Ishikawa (cell line): ENCODE results near the gene FCMR.

Experiments used
- CEBPB ChIP-seq: IDR thresholded peaks from 2 replicates; pipeline ENCODE4 v1.6.1; 2012
- CREB1 ChIP-seq: IDR thresholded peaks from 2 replicates; pipeline ENCODE4 v1.6.1; 2012; ENCODE audit warnings: low read depth
- EGR1 ChIP-seq: IDR thresholded peaks from 2 replicates; pipeline ENCODE4 v1.6.1; 2012
- EP300 ChIP-seq: IDR thresholded peaks from 2 replicates; pipeline ENCODE4 v1.6.1; 2012; ENCODE audit warnings: borderline replicate concordance
- FOXM1 ChIP-seq: IDR thresholded peaks from 2 replicates; pipeline ENCODE4 v1.6.1; 2012; ENCODE audit warnings: low read depth, borderline replicate concordance
- NFIC ChIP-seq: IDR thresholded peaks from 2 replicates; pipeline ENCODE4 v1.6.1; 2012
- RAD21 ChIP-seq: IDR thresholded peaks from 2 replicates; pipeline ENCODE4 v1.6.1; 2012; ENCODE audit warnings: low read depth
- TAF1 ChIP-seq: IDR thresholded peaks from 2 replicates; pipeline ENCODE4 v1.6.1; 2012; ENCODE audit warnings: low read depth, mild to moderate bottlenecking
- TCF12 ChIP-seq: IDR thresholded peaks from 2 replicates; pipeline ENCODE4 v1.6.1; 2012; ENCODE audit warnings: low read depth
- TEAD4 ChIP-seq: IDR thresholded peaks from 2 replicates; pipeline ENCODE4 v1.6.1; 2012
- YY1 ChIP-seq: IDR thresholded peaks from 2 replicates; pipeline ENCODE4 v1.6.1; 2012; ENCODE audit warnings: low read depth
- ZBTB7A ChIP-seq: IDR thresholded peaks from 2 replicates; pipeline ENCODE4 v1.6.1; 2012; ENCODE audit warnings: low read depth
- TF ChIP-seq, protein P1 (sequence below): IDR thresholded peaks from 2 replicates; pipeline ENCODE4 v1.6.1; 2012
- TF ChIP-seq, protein P2 (sequence below): IDR thresholded peaks from 2 replicates; pipeline ENCODE4 v1.6.1; 2012; ENCODE audit warnings: low read depth, mild to moderate bottlenecking
- TF ChIP-seq, protein P3 (sequence below): IDR thresholded peaks from 2 replicates; pipeline ENCODE4 v1.6.1; 2012

The FCMR gene

DNA sequence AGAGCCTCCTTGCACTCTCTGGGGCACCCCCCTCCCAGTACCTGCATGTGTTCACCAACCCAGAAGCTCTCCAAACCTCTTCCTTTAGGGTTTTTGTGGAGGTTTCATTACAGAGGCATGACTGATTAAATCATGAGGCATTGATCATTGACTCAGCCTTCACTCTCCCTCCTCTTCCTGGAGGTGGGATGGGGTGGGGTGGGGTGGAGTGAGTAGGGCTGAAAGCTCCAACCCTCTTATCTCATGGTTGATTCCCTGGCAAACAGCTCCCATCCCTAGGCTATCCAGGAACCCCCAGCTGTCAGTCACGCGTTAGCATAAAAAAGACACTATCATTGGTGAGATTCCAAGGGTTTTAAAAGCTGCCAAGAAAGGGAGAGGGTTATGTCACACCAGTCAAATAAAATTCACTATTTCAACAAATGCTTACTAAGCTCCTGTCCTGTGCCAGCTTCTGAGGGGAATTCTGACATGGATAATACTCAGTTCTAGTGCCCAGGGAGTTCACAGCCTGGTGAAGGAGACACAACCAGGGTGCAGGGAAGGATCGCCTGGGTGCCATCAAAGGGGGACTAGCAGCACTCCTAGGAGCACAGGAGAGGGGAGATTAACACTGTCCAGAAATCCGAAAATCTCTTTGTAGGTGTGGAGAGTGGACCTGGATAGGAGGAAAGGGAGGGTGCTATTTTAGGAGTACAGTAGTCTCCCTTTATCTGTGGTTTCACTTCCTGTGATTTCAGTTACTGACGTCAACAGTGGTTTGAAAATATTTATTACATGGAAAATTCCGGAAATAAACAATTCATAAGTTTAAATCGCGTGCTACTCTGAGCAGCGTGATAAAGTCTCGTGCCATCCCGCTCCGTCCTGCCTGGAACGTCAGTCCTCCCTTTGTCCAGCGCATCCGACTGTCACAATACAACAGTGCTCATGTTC lies 31.3 kb downstream of the FCMR start:
- no peak for TF ChIP-seq FOXM1
- no peak for TF ChIP-seq RAD21
- TF ChIP-seq, protein P1, sequence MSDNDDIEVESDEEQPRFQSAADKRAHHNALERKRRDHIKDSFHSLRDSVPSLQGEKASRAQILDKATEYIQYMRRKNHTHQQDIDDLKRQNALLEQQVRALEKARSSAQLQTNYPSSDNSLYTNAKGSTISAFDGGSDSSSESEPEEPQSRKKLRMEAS, result no peak
- no peak for TF ChIP-seq NFIC
- no peak for TF ChIP-seq CEBPB
- no peak for TF ChIP-seq YY1
- TF ChIP-seq TEAD4, result no peak
- TF ChIP-seq ZBTB7A, result no peak
- TF ChIP-seq, protein P2, sequence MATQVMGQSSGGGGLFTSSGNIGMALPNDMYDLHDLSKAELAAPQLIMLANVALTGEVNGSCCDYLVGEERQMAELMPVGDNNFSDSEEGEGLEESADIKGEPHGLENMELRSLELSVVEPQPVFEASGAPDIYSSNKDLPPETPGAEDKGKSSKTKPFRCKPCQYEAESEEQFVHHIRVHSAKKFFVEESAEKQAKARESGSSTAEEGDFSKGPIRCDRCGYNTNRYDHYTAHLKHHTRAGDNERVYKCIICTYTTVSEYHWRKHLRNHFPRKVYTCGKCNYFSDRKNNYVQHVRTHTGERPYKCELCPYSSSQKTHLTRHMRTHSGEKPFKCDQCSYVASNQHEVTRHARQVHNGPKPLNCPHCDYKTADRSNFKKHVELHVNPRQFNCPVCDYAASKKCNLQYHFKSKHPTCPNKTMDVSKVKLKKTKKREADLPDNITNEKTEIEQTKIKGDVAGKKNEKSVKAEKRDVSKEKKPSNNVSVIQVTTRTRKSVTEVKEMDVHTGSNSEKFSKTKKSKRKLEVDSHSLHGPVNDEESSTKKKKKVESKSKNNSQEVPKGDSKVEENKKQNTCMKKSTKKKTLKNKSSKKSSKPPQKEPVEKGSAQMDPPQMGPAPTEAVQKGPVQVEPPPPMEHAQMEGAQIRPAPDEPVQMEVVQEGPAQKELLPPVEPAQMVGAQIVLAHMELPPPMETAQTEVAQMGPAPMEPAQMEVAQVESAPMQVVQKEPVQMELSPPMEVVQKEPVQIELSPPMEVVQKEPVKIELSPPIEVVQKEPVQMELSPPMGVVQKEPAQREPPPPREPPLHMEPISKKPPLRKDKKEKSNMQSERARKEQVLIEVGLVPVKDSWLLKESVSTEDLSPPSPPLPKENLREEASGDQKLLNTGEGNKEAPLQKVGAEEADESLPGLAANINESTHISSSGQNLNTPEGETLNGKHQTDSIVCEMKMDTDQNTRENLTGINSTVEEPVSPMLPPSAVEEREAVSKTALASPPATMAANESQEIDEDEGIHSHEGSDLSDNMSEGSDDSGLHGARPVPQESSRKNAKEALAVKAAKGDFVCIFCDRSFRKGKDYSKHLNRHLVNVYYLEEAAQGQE, result no peak
- TF ChIP-seq EGR1, result no peak
- TF ChIP-seq TAF1, result no peak
- TF ChIP-seq, protein P3, sequence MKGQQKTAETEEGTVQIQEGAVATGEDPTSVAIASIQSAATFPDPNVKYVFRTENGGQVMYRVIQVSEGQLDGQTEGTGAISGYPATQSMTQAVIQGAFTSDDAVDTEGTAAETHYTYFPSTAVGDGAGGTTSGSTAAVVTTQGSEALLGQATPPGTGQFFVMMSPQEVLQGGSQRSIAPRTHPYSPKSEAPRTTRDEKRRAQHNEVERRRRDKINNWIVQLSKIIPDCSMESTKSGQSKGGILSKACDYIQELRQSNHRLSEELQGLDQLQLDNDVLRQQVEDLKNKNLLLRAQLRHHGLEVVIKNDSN, result no peak
- TF ChIP-seq CREB1, result no peak
- TF ChIP-seq EP300, result no peak

DNA sequence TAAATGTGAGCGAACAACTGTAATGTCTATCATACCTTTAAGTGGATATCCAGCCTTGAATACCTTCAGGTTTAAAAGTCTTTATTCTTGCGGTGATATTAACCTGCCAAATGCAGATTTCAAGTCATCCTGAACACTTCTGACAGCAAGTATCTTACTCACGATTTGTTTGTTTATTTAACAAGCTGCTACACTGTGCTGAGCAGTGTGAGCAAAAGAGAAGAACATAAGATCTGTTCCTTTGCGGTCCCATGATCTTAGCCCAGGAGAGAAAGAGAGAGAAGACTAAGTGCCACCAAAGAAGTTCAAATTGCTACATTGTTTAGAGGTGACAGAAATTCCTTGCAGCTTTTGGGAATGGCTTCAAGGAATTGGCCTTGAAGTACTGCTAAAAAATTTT lies 34.0 kb downstream of the FCMR start:
- no peak for TF ChIP-seq EGR1
- TF ChIP-seq TEAD4, result no peak
- no peak for TF ChIP-seq RAD21
- TF ChIP-seq, protein P1, result no peak

DNA sequence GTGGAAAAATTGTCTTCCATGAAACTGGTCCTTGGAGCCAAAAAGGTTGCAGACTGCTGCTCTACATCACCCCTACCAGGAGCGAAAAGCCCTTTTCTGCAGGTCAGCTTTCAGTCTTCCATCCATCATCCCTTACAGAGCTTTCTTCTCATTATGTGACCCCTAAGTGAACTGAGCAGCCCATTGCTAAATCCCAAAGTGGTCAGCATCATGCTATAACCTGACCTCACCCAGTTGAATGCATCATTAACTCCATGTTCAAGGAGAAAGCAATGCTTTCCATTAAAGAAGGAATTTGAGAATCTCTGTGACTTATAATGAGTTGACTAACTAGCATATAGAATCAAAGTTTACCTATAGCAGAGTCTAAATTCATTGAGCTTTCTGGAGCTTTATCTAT lies 34.9 kb downstream of the FCMR start:
- TF ChIP-seq, protein P3, result no peak
- TF ChIP-seq FOXM1, result no peak
- no peak for TF ChIP-seq RAD21
- TF ChIP-seq, protein P1, result no peak
- TF ChIP-seq, protein P2, result no peak
- TF ChIP-seq YY1, result no peak
- no peak for TF ChIP-seq ZBTB7A
- no peak for TF ChIP-seq TEAD4
- TF ChIP-seq NFIC, result no peak
- no peak for TF ChIP-seq TCF12
- no peak for TF ChIP-seq CEBPB
- TF ChIP-seq EGR1, result no peak
- no peak for TF ChIP-seq TAF1
- TF ChIP-seq EP300, result no peak
- no peak for TF ChIP-seq CREB1

DNA sequence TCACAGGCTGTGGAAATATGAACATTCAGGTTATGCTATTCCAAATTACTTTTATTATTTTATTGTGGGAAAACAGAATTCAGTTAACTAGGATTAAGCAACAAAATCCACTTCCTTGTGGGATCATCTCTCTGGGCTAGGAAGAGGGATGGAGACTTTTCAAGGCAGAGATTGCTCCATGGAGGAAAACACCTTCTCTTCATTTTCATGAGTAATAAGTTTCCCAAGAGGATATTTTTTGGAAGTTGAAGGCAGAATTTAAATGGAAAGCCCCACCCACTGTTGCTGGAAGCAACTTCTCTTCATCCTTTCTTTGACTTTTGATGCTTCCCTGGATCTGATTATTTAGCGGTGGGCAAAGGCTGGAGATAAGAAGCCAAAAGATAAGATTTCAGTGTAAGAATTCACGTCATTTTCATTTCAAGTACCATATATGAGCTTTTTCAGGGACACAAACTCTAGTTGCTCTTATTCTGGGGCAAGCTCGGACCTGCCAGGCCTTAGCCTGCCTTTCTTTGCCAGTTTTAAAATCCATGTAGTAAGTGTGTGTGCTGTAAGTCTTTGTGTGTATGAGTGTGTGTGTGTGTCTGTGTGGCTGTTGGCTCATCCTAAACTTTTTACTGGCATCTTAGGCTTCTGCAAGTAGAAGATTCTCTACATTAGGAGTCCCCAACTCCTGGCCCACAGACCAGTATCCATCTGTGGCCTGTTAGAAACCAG lies 36.2 kb downstream of the FCMR start:
- TF ChIP-seq RAD21 (no peak), EGR1 (no peak), NFIC (no peak), TAF1 (no peak), TCF12 (no peak)

DNA sequence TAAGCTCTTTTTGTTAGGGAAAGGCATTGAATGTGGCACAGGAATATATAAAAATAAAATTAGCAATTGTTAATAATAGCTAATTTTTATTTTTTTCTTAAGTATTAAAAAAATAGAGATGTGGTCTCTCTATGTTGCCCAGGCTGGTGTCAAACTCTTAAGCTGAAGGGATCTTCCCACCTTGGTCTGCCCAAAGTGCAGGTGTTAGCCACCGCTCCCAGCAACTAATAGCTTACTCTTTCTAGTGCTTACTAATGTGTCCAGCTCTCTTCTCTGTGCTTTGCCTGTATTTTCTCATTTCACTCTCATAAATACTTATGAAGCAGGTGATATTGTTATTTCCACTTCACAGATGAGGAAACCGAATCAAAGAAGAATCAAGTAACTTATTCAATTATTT lies 37.9 kb downstream of the FCMR start:
- TF ChIP-seq CEBPB (no peak), YY1 (no peak)

DNA sequence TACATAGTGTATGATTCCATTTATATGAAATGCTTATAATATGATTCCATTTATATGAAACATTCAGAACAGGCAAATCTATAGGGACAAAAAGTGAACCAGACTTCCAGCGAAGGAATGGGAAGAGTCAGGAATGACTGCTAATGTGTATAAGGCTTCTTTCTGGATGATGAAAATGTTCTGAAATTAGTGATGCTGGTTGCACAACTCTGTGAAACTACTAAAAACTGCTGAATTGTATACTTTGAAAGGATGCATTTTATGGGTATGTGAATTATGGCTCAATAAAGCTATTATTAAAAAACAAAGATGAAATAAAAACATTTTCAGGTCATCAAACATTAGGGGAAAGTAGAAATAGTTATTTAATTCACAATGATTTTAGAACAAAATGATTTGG lies 38.6 kb downstream of the FCMR start:
- no peak for TF ChIP-seq EP300
